Measurements from ENCODE around the gene C12orf76.

Gene C12orf76

GRCh38 chr12:109995361-109995685, 53.0 kb downstream of the C12orf76 start:
- in situ Hi-C loops (cut with MboI; ENCODE audit: low sequenced_read_pairs, unreplicated experiment) = no loop called here
- no peak for DNase-seq (ENCODE audit: low spot score)
- TF ChIP-seq CTCF (IDR thresholded peaks at IDR 0.05; ENCODE audit: borderline replicate concordance, control extremely low read depth, extremely low read depth, insufficient read depth, missing control alignments) = no peak

GRCh38 chr12:109994401-109995175, 53.7 kb downstream of the C12orf76 start:
- no peak for DNase-seq (ENCODE audit: low spot score)
- TF ChIP-seq CTCF (IDR thresholded peaks at IDR 0.05; ENCODE audit: borderline replicate concordance, control extremely low read depth, extremely low read depth, insufficient read depth, missing control alignments) = no peak
- in situ Hi-C loops (cut with MboI; ENCODE audit: low sequenced_read_pairs, unreplicated experiment) = no loop called here

GRCh38 chr12:109993091-109993490, 55.2 kb downstream of the C12orf76 start:
- in situ Hi-C loops (cut with MboI; ENCODE audit: low sequenced_read_pairs, unreplicated experiment) = no loop called here
- no peak for DNase-seq (ENCODE audit: low spot score)
- no peak for TF ChIP-seq CTCF (IDR thresholded peaks at IDR 0.05; ENCODE audit: borderline replicate concordance, control extremely low read depth, extremely low read depth, insufficient read depth, missing control alignments)

- TF ChIP-seq CTCF (IDR thresholded peaks at IDR 0.05; ENCODE audit: borderline replicate concordance, control extremely low read depth, extremely low read depth, insufficient read depth, missing control alignments) = no peak
- in situ Hi-C loops (cut with MboI; ENCODE audit: low sequenced_read_pairs, unreplicated experiment) = no loop called here
These were observed 56.7 kb downstream of the C12orf76 start for GRCh38 chr12:109991586-109991985.

More at GRCh38 chr12:109991586-109991985, 56.7 kb downstream of the C12orf76 start:
- DNase-seq (ENCODE audit: low spot score) = no peak
